DMS153 (cell line): ENCODE measurements around the gene ADPRS.

Experiments used
- DNase-seq: peaks from one replicate; lab custom pipeline; 2025; lab: John Stamatoyannopoulos, UW

Gene ADPRS

DNA sequence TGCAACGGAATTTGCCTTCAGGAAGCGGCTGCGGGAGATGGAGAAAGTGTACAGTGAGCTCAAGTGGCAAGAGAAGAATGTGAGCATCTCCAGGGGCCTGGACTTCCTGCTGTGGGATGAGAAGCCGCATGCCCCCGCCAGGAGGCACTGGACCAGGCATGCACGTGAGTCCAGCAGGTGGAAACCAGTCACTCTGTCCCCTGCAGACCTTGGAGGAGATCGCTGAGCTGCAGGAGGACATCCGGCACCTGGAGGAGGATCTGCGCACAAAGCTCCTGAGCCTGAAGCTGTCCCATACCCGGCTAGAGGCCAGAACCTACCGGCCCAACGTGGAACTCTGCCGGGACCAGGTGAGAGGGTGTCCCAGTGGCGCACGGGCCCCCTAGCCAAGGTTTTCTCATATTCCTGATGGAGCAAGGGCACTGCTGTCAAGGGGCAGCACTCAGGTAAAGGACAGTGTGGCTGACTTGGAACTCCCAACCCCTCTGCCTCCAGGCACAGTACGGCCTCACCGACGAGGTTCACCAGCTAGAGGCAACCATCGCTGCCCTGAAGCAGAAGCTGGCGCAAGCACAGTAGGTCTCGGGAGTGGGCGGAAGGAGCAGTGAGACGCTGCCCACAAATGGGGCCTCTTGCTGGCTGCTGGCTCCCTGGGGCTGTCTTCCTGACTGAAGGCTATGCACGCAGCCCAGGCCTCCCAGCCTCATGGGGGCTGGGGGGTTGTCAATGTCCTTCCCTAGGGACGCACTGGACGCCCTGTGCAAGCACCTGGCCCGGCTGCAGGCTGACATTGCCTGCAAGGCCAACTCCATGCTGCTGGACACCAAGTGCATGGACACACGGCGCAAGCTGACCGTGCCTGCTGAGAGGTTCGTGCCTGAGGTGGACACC is 1.2 kb upstream of the ADPRS start:
- DNase-seq, result no peak

DNA sequence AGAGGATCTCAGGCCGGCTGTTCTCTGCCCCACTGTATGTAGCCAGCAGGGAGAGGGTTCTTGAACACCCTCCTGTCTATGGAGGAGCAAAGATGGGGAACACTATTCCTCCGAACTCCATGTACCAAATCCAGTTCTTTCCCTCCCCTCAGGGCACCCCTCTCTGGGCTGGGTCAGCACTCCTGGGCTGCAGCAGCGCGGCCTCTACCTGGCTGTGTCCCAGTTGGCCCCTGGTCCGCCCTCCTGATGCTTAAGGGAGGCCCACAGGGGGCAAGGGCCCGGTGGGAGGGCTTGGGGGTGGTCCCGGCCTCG is 471 bp upstream of the ADPRS start:
- DNase-seq, result no peak

DNA sequence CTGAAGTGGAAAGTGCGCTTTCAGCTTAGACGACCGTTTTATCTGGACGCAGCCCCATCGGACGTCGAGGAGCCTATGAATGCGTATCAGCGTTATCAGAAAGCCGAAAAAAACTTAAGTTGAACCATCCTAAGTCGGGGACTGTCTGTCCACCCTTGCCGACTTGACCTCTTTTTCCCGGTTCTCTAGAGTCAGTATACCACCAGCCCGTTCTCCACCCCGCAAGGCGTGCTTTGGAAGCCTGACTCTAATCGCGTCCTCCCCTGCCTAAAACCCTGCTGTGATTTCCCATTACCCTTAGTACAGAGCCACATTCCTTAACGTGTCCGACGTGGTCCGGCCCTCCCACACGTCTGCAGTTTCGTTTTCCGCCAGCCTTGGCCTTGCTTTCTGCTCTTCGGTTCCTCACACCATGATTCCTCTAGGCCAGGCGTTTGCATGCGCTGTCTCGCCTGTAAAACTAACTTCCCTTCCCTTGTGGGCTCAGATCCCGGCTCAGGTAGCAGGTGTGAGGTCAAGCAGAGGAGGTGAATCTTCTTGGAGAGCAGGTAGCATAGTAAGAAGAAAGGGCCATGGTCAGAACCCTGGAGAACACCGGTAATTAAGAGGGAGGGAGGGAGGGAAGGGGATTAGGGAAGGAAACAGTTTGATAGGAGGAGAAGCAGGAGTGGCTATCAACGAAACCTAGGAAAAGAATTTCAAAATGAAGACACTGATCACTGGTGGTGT is 865 bp downstream of the ADPRS start:
- DNase-seq, result no peak

DNA sequence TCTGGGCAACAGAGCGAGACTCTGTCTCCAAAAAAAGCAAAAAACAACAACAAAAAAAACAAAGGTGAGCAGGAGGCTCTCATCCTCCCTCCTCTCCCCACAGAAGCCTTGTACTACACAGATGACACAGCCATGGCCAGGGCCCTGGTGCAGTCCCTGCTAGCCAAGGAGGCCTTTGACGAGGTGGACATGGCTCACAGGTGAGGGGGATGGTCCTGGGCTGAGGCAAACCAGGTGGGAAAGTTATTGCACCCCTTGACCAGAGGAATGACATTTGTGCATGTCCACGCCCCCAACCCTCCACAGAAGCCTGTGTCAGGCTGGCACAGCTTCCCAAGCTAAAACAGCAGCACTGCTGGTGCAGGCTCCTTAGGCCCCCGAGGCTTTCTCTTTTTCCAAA is 2.4 kb downstream of the ADPRS start:
- DNase-seq, result no peak

DNA sequence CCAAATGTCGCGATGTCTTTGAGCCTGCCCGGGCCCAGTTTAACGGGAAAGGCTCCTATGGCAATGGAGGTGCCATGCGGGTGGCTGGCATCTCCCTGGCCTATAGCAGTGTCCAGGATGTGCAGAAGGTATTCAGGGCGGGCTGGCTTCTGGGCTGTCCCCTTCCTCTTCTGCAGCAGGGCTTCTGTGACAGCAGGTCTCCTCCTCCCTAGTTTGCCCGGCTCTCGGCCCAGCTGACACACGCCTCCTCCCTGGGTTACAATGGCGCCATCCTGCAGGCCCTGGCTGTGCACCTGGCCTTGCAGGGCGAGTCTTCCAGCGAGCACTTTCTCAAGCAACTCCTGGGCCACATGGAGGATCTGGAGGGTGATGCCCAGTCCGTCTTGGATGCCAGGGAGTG is 3.0 kb downstream of the ADPRS start:
- no peak for DNase-seq

DNA sequence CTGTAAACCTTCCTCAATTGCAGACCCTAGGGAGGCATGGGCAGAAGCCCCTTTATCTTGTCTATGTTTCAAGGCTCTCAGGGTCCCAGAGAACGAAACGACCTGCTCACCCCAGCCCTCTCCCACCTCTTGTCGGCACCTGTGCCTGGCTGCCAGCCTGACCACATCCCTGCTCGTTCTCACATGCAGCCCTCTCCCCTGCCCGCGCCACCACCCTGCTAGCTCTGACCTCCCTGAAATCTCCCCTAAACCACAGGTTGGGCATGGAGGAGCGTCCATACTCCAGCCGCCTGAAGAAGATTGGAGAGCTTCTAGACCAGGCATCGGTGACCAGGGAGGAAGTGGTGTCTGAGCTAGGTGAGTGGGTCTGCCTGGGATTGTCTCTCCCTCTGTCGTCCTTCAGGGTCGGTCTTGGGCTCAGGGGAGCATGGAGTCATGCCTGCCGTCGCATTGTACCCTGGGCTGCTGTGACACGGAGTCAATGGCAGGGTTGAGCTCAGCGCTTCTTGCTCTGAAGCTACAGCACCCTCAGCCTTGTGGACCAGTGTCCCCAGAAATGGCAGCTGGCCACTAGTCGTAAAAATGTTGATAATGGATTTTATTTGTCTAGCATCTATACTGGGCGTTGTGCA is 3.6 kb downstream of the ADPRS start:
- DNase-seq, result no peak

DNA sequence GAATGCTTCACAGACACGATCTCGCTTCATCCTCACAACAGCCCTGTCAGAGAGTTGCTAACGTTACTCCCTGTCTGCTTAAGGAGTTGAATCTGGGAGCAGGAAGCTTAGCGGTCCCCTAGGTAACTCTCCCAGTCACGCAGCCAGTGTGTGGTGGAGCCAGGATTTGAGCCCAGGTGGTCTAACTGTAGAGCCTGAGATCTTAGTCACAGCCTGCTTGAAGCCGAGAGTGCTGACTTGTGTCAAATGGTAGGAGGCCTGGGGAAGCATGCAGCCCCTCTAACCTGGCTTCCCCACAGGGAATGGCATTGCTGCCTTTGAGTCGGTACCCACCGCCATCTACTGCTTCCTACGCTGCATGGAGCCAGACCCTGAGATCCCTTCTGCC is 4.1 kb downstream of the ADPRS start:
- DNase-seq, result no peak

DNA sequence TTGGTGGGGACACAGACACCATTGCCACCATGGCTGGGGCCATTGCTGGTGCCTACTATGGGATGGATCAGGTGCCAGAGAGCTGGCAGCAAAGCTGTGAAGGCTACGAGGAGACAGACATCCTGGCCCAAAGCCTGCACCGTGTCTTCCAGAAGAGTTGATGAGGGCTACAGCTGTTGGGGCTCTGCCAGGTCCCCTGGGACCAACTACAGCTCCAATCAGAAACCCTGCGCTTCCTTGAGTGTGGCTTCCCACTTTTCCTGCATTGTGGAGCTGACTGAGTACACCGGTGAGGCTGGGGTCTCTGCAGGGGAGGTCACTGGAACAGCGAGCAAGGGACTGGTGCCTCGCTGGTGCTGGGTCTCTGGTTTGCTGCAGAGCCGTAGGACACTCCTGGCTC is 4.5 kb downstream of the ADPRS start:
- DNase-seq, result no peak

DNA sequence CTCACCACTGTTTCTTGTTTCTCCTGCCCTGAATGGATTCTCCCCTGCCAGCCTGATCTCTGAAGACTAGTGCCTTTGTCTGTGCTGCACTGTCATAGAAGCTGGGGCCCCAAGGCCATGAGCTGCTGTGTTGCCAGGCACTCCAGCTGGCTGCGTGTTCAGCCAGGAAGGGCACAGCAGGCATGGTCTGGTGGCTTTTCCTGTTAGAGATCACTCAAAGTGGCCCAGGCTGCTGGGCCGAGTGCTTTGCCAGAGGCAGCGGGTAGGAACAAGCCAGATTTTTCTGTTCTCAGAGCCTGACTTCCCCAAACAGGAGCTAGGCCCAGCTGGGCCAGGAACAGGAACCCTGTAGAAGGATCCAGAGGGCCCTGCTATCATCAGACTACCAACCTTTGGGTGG is 5.2 kb downstream of the ADPRS start:
- DNase-seq, result no peak

DNA sequence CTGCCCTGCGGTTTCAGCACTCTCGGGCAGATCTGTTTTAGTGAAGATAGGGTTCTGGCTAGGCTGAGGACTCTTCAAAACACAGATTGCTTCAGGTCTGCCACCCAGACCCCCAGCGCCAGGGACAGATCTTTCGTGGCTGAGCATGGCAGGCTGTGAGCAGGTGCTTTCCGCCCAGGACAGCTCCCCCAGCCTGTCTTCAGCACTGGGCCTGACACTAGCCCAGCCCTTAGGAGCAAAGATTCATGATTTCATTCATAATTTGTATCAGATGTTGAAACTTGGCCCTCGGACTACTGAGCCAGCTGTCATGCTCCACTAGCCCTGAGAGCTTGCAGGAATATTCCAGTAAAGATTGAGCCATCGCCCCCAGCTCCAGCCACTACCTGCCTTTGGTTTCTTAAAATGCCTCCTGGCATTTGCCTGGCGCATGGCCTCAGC is 5.9 kb downstream of the ADPRS start:
- DNase-seq, result no peak

DNA sequence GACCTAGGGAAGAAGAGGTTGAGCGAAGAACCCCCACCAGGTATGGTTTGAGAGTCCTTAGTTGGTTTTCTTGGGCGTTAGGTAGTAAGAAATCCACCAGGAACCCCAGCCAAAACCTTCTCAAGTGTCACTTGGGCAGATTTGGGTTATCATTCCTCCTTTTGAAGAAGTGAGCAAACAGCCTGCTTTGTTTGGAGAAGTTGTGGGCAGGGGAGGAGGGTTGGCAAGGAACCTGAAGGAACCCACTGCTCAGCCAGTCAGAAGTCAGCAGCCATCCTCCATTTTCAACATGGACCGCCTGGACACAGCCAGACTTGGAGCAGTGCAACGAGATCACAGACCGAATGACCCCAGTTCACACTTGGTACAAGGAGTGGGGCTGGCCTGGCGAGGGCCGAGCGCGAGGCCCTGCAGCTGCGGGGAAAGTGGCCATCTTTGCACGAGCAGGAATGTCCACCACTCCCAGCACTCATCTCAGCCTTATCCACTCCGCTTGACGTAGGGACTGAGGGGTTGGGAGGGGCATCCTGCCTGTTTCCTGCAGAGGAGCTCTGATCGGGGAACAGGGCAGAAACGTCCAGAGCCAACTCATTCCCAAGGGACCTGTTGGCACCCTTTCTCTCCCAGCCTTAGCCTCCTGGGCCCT is 7.2 kb downstream of the ADPRS start:
- DNase-seq, result no peak

DNA sequence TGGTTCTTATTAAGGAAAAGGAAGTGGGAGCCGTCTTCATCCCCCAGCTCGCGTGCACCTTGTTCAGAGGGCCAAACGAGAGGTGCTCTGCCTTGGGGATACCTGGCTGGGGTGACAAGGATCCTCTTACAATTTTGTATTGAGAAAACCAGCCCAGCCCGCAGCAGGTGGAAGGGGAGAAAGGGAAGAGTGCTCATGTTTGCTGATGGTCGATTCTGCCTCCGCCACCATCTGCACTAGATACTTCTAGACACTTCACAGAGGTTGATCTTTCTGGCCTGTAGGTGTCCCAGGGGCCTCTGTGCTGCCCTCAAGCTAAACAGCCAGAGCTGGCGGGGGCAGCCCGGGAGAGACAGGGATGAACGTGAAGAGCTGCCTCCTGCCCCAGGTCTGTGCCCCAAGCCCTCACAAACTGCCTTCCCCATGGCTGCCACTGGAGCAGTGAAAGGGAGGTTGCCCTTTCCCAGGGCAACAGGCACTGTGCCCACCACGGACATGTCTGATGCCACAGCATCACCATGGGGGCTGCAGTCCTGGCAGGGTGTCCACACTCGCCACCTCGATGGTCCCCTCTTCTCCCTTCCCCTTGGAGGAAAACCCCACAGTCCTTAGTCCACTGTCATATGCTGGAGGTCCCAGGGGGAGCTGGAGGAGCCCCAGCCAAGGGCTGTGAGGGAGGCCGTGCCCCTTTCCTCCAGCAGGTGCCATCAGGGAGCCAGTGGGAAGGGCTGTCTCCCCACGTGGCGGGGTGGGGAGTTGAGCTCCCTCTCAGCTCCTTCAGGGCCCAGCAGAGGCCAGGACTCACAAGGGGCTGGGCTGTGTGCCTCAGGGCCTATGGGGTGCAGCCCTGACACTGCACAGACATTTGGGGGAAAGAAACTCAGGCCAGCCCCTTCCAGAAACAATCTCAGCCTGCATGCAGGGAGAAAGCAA is 8.1 kb downstream of the ADPRS start:
- DNase-seq, result no peak

DNA sequence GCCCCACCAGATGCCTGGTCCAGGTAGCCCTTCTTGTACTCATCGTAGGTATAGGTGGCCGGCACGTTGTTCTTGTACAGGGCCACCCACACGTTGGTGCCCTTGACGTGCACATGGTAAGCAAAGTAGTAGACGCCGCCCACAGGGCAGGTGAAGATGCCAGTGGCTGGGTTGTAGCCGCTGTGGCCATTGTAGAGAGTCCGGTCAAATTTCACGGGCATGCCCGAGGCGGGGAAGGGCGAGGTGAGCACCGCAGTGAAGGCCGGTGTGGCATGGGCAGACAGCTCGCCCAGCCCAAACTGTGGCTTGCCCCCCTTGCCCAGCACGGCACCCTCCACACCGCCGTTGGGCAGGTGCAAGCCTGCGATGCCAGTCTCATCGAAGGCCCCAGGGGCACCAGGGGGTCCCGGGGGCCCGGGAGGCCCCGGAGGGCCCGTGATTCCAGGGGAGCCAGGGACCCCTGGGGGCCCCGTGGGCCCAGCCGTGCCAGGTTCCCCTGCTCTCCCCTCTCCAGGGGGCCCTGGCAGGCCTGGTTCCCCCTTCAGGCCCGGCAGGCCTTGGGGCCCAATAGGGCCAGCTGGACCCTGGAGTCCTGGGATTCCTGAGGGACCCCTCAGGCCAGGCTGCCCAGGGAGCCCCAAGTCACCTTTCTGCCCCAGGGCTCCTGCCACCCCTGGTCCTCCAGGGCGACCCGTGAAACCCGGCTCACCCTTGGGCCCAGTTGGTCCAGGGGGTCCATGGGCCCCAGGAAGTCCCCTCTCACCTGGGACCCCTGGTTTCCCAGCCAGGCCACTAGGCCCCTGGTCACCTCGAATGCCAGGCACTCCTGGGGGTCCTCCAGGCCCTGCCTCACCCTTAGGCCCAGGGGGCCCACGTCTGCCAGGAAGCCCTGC is 9.2 kb downstream of the ADPRS start:
- DNase-seq, result no peak

DNA sequence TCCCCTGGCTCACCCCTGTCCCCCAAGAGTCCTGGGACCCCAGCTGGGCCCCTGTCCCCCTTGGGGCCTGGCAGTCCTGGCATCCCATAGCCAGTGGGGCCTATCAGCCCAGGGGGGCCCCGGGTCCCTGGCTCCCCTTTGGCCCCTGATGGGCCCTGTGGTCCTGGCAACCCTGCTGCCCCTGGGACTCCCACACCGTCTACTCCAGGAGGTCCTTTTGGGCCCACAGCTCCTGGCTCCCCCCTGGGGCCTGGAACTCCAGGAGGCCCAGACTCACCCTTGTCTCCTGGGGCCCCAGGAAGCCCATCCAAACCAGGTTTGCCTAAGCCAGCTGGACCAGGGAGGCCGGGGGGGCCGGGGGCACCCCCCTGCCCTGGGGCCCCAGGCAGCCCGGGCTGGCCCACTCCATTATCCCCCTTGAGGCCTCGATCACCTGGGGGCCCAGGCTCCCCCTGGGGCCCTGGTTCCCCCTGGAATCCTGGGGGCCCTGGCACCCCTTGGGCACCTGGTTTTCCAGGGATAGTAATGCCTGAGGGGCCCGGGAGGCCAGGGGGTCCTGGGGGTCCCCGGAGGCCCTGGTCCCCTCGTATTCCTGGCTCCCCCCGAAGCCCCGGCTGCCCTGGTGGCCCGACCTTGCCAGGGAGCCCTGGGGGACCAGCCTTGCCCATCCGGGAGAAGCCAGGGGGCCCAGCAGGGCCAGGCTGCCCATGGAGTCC is 10.1 kb downstream of the ADPRS start:
- DNase-seq, result no peak

DNA sequence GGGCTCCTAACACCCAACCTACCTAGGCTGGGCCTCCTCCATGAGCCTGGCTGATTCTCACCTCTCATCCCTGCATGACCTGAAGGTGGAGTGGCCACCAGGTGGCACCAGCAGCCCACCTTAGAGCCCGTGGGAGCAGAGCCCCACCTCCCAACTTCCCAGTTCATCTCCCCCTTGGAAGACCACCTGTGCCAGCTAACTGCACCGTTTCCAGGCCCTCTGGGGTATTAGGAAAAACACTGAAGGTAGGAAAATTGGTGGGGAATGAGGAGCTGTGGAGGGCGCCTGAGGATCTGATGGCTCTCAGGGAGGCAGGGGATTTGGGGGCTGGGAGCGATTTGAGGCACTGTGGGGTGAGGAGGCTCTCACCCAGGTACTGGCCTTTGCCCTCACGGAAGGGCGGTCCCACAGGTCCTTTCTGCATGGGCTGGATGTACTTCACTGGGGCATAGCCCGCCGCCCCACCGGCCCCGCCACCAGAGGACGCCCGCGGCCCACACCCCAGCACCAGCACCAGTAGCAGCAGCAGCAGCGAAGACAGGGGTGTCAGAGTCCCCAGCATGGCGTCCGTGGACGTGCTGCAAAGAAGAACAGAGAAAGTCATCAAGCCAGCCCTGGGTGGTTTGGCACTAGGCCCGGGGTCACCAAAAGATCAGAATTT is 11.1 kb downstream of the ADPRS start:
- DNase-seq, result peak; percentile 61

DNA sequence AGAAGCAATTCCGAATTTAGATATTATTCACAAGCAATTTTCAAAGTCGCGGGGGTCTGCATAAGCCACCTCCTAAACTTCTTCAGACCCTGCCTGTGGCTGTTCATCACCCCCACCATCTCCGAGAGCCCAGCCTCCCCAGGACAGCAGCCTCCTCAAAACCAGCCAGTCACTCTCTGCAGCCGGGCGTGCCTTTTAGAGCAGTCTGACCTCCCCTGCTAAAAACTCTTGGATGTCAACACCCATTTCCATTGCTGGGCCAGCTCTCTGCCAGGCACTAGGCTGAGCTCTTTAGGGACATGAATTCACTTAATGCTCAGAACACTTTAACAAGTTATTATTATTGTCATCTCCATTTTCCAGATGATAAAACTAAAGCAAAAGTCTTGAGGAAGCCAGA is 11.7 kb downstream of the ADPRS start:
- DNase-seq, result no peak

DNA sequence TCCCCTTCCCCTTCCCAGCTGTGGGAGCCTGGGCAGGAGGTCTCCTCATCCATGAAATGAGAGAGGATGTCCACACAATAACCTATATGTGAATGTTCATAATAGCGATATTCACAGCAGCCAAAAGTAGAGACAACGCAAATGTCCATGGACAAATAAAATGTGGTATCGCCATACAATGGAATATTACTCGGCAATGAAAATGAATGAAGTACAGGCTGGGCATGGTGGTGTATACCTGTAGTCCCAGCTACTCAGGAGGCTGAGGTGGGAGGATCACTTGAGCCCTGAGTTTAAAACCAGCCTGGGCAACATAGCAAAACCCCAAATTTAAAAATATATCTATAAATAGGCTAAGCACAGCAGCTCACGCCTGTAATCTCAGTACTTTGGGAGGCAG is 12.9 kb downstream of the ADPRS start:
- no peak for DNase-seq

DNA sequence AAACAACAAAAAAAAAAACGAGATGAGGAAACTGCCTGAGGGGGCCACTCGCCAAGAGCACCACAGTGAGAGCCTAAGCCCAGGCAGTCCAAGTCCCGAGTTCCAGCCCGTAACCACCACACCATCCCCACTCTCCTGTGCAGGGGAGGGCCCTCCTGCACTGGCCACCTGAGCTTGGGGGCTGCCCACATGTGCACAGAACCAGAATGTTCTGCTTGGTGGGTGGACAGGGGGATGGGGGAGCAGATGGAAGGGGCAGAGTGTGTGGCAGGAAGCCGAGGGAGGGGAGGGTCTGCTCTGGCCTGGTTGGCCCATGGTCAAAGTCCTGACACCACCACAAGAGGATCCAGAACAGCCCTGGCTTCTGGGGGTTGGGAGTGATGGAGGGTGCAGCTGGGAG is 17.6 kb downstream of the ADPRS start:
- no peak for DNase-seq

DNA sequence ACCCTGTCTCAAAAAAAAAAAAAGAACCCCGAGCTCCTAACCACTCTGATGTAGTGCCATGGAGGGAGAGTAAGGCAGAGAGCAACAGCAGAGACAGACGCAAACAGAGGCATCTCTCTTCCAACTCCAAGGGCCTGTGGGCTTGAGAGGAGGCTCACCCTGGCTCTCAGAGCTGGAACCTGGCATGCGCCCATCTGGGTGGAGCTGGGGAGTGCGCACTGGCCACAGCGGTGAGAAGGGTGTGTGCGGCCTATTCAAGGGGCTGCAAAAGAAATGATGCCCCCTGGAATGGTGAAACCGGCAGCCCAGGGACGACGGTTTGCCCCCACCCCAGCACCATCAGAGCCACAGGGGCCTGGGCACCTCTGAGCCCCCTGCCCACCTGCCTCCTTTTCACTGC is 18.7 kb downstream of the ADPRS start:
- no peak for DNase-seq
